Transverse colon (tissue), 4 donors: Measurements from ENCODE around the gene DCBLD2.

Source experiments
- CTCF ChIP-seq, 5 experiments: fragments of 200-600 bp in 3 of 5; fragments of 450-650 bp in 2 of 5; sonication (generic) in 3 of 5; IDR thresholded peaks; 1 replicate in 2 of 5; 2 replicates in 3 of 5; pipeline ENCODE4 v1.5.1; 2016 to 2017; ENCODE audit warnings: antibody characterized with exemption in 5 of 5, inconsistent platforms in 3 of 5, mild to moderate bottlenecking in 2 of 5, moderate library complexity in 1 of 5
- EP300 ChIP-seq: sonication (generic); formaldehyde crosslinking; IDR thresholded peaks from one replicate; pipeline ENCODE4 v1.6.1; 2017; ENCODE audit warnings: antibody characterized with exemption, low read depth
- POLR2A ChIP-seq: fragments of 450-650 bp; IDR thresholded peaks from one replicate; pipeline ENCODE4 v1.6.1; 2016; ENCODE audit warnings: antibody characterized with exemption, mild to moderate bottlenecking, moderate library complexity
- POLR2AphosphoS5 ChIP-seq, 3 donors: sonication (generic); formaldehyde crosslinking; IDR thresholded peaks; one replicate each; pipeline ENCODE4 v1.6.1; 2016; ENCODE audit warnings: antibody characterized with exemption in 3 of 3

- TF ChIP-seq CTCF (IDR thresholded peaks at IDR 0.05) (no peak), POLR2A (no peak), POLR2AphosphoS5 (IDR thresholded peaks at IDR 0.05) (no peak), EP300 (no peak)
Observed at GRCh38 chr3:98829246-98829832, 72.2 kb downstream of the DCBLD2 start.
